Suppressor macrophage treated with lipopolysaccharide for 4 hours (primary cell): ENCODE results near the gene TSC2.
"Not testable (repeated sequence)": the region's sequence is repeated elsewhere in the genome, so short reads cannot be mapped to it uniquely, and the experiment has no call there.

ENCODE experiments used
- DNase-seq: peaks from one replicate; pipeline ENCODE4 v3.0.0-alpha.2; 2020

Gene TSC2

GRCh38 chr16:2124377-2124693, 76.5 kb downstream of the TSC2 start:
- DNase-seq: not testable (repeated sequence)

DNA sequence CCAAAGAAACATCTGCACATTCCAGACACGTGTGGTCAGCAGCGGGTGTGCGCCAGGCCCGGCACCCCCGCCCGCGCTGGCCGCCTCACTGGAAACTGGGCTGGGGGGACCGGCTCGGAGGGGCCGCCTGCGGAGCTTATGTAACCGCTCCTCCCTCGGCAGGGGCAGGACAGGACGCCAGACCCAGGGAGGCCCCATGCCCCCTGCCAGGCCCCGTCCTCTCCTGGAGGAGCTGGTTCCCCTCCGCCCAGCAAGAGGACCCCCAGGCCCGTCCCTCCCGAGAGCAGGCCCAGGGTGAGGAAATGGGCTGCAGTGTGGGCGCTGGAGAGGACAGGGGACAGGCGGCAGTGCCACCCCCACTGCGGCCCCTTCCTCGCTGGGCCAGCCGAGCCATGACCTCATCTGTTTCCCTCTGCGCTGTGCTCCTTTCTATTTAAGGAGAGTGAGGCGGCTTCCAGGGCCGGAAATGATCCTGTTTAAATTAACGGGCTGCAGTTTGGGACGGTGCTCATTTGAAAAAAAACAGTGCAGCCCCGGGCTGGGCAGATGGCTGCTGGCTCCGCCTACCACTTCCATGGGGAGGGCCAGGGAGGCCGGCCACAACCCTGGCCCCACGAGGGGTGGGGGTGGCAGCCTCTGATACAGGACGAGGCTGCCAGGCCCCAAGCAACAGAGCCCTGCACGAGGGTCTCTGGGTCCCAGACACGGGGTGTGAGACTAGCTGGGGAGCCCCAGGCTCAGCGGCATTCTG, 77.1 kb downstream of the TSC2 start:
- peak; percentile 42 for DNase-seq

DNA sequence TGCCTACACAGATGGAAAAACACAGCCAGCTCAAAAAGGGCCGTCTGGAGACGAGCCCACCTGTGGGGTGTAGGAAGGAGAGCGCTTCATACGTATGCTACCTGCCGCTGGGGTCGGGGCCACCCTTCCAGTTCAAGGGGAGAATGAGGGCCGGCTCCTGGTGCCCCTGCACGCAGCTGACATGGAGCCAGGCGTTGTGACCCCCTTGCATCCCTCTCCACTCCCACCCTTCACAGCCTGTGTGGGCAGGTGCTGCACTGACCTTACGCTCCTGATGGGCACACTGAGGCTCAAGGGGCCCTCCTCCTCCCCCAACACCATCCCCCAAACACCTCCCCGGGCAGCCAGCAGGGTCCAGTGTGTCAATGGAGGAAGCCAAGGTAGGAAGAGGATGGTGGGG, 77.8 kb downstream of the TSC2 start:
- DNase-seq: not testable (repeated sequence)

DNA sequence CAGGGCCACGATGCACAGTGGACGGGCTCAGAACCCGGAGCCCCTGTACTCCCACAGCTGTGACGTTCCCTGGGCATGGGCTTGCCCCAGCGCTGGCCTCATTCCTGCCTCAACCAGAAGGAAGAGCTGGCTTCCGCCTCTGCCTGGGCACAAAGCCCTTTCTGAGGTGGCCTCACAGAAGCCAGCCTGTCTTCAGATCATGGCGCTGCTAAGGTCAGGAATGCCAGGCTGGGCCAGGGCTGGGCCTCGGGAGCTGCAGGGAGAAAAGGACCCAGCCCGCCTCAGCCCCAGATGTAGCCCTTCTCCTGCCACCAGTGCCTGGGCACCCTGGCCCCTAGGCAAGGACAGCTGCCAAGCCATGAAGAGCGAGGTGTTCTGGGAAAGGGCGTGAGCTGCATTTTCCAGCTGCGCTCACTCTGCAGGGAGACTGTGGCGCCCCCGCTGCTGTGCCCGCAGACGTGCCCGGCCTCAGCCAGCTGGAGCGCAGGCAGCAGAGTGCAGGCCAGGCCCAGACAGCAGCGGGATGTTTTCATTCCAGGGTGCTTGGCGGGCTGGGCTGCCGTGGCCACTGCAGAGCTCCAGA, 78.5 kb downstream of the TSC2 start:
- not testable (repeated sequence) for DNase-seq

- not testable (repeated sequence) for DNase-seq
These were observed 79.3 kb downstream of the TSC2 start for GRCh38 chr16:2126928-2127556.

GRCh38 chr16:2127630-2128280, 80.0 kb downstream of the TSC2 start:
- DNase-seq: not testable (repeated sequence)

DNA sequence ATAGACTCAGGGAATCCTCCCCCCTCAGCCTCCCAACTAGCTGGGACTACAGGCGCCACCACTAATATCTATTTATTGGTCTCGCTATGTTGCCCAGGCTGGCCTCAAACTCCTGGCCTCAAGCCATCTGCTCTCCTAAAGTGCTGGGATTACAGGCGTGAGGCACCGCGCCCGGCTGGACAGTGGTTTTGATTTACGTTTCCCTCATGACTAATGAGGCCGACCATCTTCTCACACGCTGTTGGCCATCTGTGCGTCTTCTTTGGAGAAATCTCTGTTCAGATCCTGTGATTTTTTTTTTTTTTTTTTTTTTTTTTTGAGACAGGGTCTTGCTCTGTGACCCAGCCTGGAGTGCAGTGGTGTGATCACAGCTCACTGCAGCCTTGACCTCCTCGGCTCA, 81.5 kb downstream of the TSC2 start:
- not testable (repeated sequence) for DNase-seq

DNA sequence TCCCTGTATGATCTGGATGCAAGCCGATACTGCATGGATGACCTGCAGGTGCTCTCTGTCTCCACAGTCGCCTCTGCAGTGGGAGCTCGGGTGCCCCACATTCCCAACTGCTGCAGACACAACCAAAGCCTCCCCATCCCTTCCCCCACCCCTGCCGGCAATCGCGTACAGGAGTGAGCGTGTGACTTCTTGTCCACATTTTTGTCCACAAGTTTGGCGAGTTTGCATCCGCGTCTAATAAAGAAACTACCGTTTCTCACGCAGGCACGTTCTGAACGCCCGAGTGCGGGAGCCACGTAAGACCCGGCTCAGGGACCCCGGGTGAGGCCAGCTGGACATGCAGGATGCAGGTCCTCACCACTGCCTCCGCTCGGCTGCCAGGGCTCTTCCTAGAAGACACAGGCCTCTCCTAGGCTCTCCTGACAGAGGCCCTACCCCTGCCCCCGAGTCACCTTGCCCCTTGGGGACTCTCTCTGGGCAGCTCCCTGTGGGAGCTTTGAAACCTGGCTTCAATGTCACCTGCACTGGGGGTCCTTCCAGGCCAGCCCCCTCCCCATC, 82.2 kb downstream of the TSC2 start:
- not testable (repeated sequence) for DNase-seq

DNA sequence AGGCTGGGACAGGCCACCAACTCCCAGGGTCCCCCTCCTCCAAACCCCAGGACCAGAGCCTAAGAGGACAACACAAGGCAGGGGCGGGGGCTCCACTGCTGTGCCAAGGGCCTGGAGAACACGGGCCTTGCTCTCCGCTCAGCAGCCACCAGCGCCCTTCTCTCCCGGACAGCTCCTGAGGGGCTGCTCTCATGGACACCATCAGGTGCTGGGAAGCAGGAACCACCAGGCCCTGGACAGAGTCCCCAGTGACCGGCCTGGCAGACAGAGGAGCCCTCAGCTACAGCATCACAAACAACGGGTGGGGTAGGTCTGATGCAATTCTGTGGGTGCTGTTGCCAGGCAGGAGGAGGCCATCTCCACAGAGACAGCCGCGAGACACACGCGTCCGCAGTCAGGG, 86.0 kb downstream of the TSC2 start:
- not testable (repeated sequence) for DNase-seq

DNA sequence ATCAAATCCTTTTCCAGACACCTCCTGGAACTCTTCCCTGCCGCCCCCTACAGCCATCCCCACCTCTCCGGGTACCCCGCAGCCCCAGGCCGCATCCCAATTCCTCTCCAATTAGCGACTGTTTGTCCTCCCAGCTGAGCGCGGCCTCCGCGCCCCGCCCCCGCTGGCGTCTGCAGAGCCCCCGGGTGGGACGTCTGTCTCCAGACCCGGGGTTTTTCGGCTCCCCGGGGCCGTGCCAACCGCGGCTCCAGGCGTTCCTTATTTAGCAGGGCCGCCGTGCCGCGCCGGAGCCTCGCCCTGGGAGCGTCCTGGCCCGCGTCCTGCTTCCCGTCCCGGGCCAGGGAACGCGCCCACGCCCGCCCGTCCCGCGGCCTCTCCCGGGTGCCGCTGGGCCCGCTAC, 87.3 kb downstream of the TSC2 start:
- DNase-seq: not testable (repeated sequence)

- DNase-seq: peak; percentile 94
These were observed 88.1 kb downstream of the TSC2 start, which contains the start of gene PKD1 for GRCh38 chr16:2135770-2136490. Gene PKD1 (minus strand): TSS chr16:2135898. CDS start chr16:2135689, 209 bp downstream.
